Stimulated activated CD4-positive, alpha-beta T cell treated with anti-CD3 and anti-CD28 coated beads, Interleukin-2, amount 100 ng/mL, for 24 hours (primary cell): ENCODE results near the gene TNFRSF21.
"Not testable (repeated sequence)": the region's sequence is repeated elsewhere in the genome, so short reads cannot be mapped to it uniquely, and the experiment has no call there.

Source experiments
- DNase-seq, 2 donors: peaks; one replicate each; pipeline ENCODE4 v3.0.0-alpha.2; 2020

TNFRSF21 gene

GRCh38 chr6:47321577-47321976 lies 11.9 kb upstream of the TNFRSF21 start:
- DNase-seq, result no peak

GRCh38 chr6:47319867-47320266 lies 10.2 kb upstream of the TNFRSF21 start:
- DNase-seq, result no peak

GRCh38 chr6:47319382-47319781 lies 9.7 kb upstream of the TNFRSF21 start:
- DNase-seq, result no peak

- DNase-seq, result no peak
These were observed 8.7 kb upstream of the TNFRSF21 start for GRCh38 chr6:47318236-47318989.

GRCh38 chr6:47315181-47315580 lies 5.5 kb upstream of the TNFRSF21 start:
- not testable (repeated sequence) for DNase-seq

- DNase-seq, result no peak
These were observed 401 bp upstream of the TNFRSF21 start for GRCh38 chr6:47310131-47310480.

GRCh38 chr6:47308552-47309290 lies 984 bp downstream of the TNFRSF21 start:
- peak in 1 of 2 donors; percentile 12 for DNase-seq

- no peak for DNase-seq
These were observed 1.5 kb downstream of the TNFRSF21 start for GRCh38 chr6:47308198-47308517.

- no peak for DNase-seq
These were observed 2.1 kb downstream of the TNFRSF21 start for GRCh38 chr6:47307362-47308197.

- no peak for DNase-seq
These were observed 2.8 kb downstream of the TNFRSF21 start for GRCh38 chr6:47306887-47307286.

- no peak for DNase-seq
These were observed 5.8 kb downstream of the TNFRSF21 start for GRCh38 chr6:47303861-47304260.

GRCh38 chr6:47303342-47303741 lies 6.4 kb downstream of the TNFRSF21 start:
- DNase-seq, result no peak

GRCh38 chr6:47302043-47302442 lies 7.7 kb downstream of the TNFRSF21 start:
- DNase-seq, result no peak

- no peak for DNase-seq
These were observed 8.3 kb downstream of the TNFRSF21 start for GRCh38 chr6:47301441-47301840.

GRCh38 chr6:47300417-47300816 lies 9.3 kb downstream of the TNFRSF21 start:
- DNase-seq, result no peak

- DNase-seq, result no peak
These were observed 9.7 kb downstream of the TNFRSF21 start for GRCh38 chr6:47299965-47300364.

GRCh38 chr6:47298475-47298874 lies 11.2 kb downstream of the TNFRSF21 start:
- DNase-seq, result no peak

GRCh38 chr6:47294990-47295389 lies 14.7 kb downstream of the TNFRSF21 start:
- DNase-seq, result no peak

- DNase-seq, result no peak
These were observed 16.8 kb downstream of the TNFRSF21 start for GRCh38 chr6:47292944-47293343.

- DNase-seq, result no peak
These were observed 17.7 kb downstream of the TNFRSF21 start for GRCh38 chr6:47292027-47292426.

- no peak for DNase-seq
These were observed 19.4 kb downstream of the TNFRSF21 start for GRCh38 chr6:47290124-47290834.

GRCh38 chr6:47288267-47289090 lies 21.2 kb downstream of the TNFRSF21 start:
- DNase-seq, result no peak
